ENCODE results near the gene NDUFA8.

- TF ChIP-seq POLR2A (IDR thresholded peaks at IDR 0.05) (no peak), CTCF (IDR thresholded peaks at IDR 0.05) (no peak)
These were observed 58.8 kb downstream of the NDUFA8 start for GRCh38 chr9:122100756-122101155.

Measured in transverse colon (tissue), 3 donors.